Prostate gland (tissue), 2 donors: ENCODE measurements around the gene RELL1.

Experiments used
- CTCF ChIP-seq, 4 experiments: fragments of 200-600 bp in 2 of 4; fragments of 450-650 bp in 2 of 4; sonication (generic) in 2 of 4; IDR thresholded peaks; 1 replicate in 3 of 4; 2 replicates in 1 of 4; pipeline ENCODE4 v1.5.1; 2016 to 2019; ENCODE audit warnings: antibody characterized with exemption in 4 of 4, mild to moderate bottlenecking in 2 of 4, moderate library complexity in 2 of 4
- POLR2A ChIP-seq: fragments of 450-650 bp; IDR thresholded peaks from one replicate; pipeline ENCODE4 v1.6.1; 2016; ENCODE audit warnings: antibody characterized with exemption, mild to moderate bottlenecking
- POLR2AphosphoS5 ChIP-seq: sonication (generic); formaldehyde crosslinking; IDR thresholded peaks from one replicate; pipeline ENCODE4 v1.6.1; 2017; ENCODE audit warnings: antibody characterized with exemption

- TF ChIP-seq CTCF (IDR thresholded peaks at IDR 0.05), result no peak
- TF ChIP-seq POLR2A, result no peak
- peak; percentile 44 for TF ChIP-seq POLR2AphosphoS5
Observed at GRCh38 chr4:37631551-37631950, 54.6 kb downstream of the RELL1 start.
